Fibroblast of mammary gland (primary cell): ENCODE results near the gene WASF2.
A peak's percentile ranks its signal among the peaks of the same experiment; 100 is the strongest.
"Not testable (repeated sequence)": the region's sequence is repeated elsewhere in the genome, so short reads cannot be mapped to it uniquely, and the experiment has no call there.

Experiments
- DNase-seq: peaks from one replicate; pipeline ENCODE4 v3.0.0-alpha.2; 2010; ENCODE audit warnings: low read depth
- H3K4me3 ChIP-seq: 2 replicates; pipeline ENCODE4 v1.5.1; 2011; ENCODE audit warnings: low read depth, mild to moderate bottlenecking, low read length, moderate library complexity; ENCODE audit not compliant: control insufficient read depth
- TF ChIP-seq, protein P1 (sequence below): conservative IDR thresholded peaks from 2 replicates; pipeline ENCODE4 v1.5.1; 2011; ENCODE audit warnings: low read depth, low read length, inconsistent platforms; ENCODE audit not compliant: control insufficient read depth, insufficient read depth

Gene WASF2, protein sequence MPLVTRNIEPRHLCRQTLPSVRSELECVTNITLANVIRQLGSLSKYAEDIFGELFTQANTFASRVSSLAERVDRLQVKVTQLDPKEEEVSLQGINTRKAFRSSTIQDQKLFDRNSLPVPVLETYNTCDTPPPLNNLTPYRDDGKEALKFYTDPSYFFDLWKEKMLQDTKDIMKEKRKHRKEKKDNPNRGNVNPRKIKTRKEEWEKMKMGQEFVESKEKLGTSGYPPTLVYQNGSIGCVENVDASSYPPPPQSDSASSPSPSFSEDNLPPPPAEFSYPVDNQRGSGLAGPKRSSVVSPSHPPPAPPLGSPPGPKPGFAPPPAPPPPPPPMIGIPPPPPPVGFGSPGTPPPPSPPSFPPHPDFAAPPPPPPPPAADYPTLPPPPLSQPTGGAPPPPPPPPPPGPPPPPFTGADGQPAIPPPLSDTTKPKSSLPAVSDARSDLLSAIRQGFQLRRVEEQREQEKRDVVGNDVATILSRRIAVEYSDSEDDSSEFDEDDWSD

DNA sequence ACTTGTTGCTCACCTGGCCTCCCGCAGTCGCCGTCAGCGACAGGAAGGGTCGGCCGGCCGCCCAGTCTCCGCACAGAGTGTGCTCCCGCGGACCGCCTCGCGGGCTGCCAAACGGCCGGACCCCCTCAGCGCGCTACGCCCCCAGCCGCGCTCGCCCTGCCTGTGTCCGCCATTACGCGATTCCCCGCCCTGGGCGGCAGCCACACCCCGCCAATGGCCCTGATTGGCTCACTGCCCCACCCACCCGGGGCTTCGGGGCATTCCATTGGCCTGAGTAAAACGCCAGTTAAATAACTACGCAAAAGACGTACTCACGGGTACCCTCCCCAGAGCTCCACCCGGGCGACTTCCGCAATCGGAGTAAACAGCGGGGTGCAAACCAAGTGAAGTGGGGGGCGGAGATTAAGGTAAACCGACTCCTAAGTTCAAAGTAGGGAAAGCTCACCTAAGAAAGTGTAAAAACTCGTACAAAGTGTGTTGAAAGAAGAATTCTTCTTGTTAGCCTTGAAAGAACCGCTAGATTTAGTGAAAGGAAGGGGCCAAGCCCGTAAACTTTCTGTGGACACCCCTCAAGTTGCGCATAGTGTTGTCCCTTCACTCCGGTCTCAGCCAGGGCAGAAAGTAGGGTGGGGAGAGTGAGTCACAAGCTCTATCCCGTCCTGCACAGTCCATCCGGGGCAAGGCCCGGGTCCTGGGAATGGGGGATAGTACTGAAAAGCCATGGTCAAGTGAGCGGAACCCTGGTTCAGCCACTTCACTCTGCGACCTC, at the start of gene WASF2:
Gene WASF2, minus strand, starts transcription at position 195 of the 769 bp plus-strand sequence. CDS start 61,277 bp downstream, outside the sequence.
- H3K4me3 ChIP-seq: peak within 1 kb of the TSS; percentile 100
- peak; percentile 96 for DNase-seq
- TF ChIP-seq, protein P1, sequence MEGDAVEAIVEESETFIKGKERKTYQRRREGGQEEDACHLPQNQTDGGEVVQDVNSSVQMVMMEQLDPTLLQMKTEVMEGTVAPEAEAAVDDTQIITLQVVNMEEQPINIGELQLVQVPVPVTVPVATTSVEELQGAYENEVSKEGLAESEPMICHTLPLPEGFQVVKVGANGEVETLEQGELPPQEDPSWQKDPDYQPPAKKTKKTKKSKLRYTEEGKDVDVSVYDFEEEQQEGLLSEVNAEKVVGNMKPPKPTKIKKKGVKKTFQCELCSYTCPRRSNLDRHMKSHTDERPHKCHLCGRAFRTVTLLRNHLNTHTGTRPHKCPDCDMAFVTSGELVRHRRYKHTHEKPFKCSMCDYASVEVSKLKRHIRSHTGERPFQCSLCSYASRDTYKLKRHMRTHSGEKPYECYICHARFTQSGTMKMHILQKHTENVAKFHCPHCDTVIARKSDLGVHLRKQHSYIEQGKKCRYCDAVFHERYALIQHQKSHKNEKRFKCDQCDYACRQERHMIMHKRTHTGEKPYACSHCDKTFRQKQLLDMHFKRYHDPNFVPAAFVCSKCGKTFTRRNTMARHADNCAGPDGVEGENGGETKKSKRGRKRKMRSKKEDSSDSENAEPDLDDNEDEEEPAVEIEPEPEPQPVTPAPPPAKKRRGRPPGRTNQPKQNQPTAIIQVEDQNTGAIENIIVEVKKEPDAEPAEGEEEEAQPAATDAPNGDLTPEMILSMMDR: no peak

DNA sequence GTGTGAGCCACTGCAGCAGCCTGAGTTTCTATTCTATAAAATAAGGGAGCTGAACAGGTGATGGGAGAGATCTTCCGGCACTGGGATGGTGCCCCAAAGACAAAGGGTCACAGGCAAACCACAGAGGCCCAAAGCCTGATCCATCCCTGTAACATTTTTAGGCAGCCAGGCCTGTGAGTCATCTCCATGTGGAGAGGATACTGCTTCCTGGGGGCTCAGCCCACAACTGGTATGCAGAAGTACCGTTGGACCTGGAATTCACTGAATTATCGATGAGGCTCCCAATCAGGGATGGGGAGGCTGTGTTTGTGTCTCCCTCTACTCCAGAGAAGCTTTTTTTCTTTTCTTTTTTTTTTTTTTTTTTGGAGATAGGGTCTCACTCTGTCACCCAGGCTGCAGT, 48.8 kb upstream of the WASF2 start:
- TF ChIP-seq, protein P1: no peak
- DNase-seq: peak; percentile 78
- H3K4me3 ChIP-seq: no peak overlapping the region

DNA sequence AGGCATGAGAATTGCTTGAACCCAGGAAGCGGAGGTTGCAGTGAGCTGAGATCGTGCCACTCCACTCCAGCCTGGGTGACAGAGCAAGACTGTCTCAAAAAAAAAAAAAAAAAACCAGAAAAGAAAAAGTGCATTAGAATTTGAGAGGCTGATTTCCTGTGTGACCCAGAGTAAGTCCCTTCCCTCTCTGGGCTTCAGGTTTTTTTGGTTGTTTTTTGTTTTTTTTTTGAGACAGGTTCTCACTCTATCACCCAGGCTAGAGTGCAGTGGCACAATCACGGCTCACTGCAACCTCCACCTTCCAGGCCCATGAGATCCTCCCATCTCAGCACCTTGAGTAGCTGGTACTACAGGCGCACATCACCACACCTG, 48.3 kb upstream of the WASF2 start:
- H3K4me3 ChIP-seq, DNase-seq: not testable (repeated sequence)

DNA sequence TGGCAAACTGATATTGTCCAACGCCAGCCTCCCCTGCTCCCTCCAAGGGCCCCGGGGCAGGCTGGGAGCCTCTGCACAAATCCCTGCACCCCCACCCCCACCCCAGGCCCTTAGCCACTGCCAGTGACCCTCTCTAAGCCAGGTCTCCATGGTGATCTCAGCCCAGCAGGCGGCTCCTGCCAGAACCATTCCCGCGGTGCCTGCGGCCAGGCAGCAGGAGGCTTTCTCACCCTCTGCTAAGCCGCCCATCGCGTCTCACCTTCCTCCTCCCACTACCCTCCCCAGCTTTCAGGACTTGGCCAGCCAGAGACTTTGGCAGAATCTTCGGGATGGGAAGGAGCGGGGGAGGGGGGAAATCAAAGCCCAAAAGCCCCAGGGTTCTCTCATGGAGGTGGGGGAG, 46.8 kb upstream of the WASF2 start:
- DNase-seq: peak; percentile 77
- TF ChIP-seq, protein P1: no peak
- H3K4me3 ChIP-seq: no peak overlapping the region

DNA sequence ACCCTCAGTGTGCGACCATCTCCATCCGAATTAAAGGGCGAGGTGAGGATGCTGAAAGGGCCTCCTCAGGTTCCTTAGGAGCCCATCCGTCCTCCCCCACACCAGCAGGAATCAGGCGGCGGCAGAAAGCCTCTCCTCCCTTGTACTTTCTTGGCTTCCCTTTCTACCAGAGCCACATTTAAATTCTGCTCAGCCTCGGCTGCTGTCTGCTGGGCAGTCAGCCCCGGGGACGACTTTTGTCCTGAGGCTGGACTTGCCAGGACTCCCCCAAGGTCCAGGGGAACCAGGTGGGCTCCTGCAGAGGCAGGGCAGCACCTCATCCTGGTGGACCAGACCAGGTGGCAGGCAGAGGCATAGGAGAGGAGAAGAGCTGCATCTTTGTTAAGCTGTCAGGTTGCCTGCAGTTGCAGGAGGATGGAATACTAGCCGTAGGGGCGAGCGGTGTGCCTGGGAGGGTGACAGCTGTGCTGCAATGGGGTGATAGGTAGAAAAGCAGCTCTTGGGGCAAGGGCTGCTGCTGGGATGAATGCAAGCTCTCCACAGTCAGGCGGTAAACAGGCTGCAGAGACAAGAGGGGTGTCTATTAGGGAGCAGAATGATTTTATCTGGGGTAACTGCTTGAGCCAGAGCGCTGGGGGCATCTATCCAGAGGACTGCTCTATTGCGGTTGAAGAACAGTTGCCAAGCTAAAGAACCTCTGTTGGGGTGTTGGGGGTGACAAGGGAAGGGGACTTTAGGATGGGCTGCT, 46.2 kb upstream of the WASF2 start:
- TF ChIP-seq, protein P1: no peak
- no peak overlapping the region for H3K4me3 ChIP-seq
- no peak for DNase-seq

DNA sequence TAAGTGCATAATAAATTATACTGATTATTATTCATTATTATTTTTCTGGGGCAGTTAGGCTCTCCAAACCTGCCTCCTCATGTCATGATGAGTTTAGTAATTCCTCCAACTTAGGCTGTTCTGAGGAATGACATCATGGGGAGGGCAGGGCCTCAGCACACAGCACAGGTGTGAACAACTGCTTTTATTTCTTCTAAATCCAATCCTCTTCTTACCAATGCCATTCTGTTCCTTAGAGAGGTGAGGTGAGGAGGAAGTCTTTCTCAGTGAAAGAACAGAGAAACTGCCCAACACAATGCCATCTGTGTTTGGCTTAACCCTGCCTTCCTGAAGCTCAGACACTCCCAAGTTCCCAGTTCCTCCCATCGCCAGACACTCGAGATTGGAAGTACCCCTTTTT, 45.4 kb upstream of the WASF2 start:
- no peak for DNase-seq
- H3K4me3 ChIP-seq: no peak overlapping the region
- TF ChIP-seq, protein P1: no peak
